ENCODE results near the gene KCNH3.
"Not testable (repeated sequence)": the region's sequence is repeated elsewhere in the genome, so short reads cannot be mapped to it uniquely, and the experiment has no call there.

KCNH3 gene

DNA sequence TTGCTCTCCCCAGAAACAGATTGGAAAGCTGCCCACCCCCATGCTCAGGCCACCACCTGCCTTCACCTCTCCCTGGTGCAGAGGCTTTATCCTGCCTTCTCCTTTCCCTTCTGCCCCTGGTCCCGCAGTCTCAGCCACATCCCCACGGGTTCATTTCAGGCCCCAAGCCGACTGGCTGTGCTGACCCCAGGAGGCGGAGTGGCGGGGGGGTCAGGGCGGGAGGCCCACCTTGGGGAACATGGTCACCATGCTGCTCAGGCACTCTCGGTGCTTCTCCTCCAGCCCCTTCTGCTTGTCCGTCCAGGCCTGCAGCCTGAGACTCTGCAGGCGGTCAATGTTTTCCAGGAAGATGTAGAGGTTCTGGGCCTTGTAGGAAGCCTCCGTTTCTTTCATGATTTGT, 59.7 kb downstream of the KCNH3 start:
- no peak for DNase-seq

DNA sequence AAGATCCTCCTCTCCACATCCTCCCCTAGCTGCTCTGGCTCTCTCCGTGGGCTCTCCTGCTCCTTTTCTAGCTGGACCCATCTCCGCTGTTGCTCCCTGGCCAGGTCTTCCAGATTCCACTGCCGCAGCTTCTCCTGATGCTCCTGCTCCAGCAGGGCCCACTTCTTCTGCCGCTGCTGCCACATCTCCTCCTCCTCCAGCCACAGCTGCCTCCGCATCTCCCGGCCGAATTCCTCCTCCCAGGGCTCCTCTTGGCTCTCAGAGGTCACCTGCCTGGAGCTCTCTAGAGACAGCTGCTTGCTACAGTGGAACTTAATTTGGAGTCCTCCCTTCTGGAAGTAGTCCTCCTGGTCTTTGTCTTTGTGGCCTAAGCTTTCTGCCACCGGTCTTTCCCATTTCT, 61.1 kb downstream of the KCNH3 start:
- DNase-seq: no peak

DNA sequence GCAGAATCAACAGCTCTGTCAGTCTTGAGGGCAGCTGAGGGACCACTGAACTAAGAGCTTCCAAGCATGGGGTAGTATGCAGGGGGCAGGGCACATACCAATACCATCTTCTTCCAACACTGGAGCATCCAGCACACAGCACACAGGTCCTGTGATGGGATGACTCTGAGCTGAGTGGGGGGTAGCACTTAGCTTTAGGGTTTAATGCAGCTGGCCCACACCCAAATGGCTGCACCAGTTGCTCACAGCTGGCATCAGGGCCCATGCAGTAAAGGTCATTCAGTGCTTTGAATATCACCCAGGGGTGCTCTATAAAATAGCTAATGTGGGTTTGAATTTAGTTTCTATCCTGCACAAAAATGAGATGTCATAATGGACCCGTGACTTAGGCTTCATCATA, 64.9 kb downstream of the KCNH3 start:
- DNase-seq: no peak

DNA sequence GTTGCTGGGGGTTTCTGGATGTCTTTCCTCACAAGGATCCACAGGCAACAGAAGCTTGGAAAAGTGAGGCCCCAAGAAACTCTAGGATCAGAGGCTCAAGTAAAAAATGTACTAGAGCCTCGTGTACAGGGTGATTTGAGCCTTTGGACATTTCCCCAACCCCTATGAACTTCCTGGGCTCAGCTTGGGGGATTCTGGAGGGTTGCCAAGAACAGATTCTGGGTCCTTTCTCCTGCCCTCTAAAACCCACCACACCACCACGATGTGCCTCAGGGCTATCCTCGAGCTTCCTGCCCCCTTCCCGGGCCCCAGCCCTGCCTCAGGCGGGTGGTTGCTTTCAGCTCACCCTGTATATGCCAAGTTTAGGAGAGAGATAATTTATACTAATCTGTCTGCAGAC, 66.0 kb downstream of the KCNH3 start:
- DNase-seq: no peak

DNA sequence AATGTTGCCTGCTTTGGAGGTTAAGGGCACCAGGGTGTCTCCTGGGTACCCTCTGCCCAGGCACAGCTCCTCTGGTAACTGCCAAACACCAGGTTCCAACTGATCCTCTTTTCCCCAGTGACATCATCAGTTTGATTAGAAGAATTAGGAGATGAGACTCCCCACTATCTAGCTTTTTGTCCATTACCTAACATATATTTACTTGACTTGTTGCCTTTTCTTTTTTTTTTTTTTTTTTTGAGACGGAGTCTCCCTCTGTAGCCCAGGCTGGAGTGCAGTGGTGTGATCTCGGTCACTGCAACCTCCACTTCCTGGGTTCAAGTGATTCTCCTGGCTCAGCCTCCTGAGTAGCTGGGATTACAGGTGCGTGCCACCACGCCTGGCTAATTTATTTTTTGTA, 66.7 kb downstream of the KCNH3 start, which contains the start of gene FAM186B:
Gene FAM186B, minus strand, starts transcription at position 101 of the 400 bp plus-strand sequence. CDS start 162 bp downstream, outside the sequence.
- DNase-seq: not testable (repeated sequence)

All from NCI-H774 (cell line).